Measurements from ENCODE around the gene CPED1. TPM values are rescaled to one million over a fixed set of nuclear protein-coding genes. Genes with fewer than 3 reads are reported as not detected.

Gene CPED1
- total and polyA plus RNA-seq, 10 of the 15 experiments (the other 5 are each of a cell fraction or from before 2014, with no cell fraction given) = 0.01 to 0.77 (median 0.10) TPM; not detected in 1

GRCh38 chr7:121126801-121127534 lies 138.5 kb downstream of the CPED1 start:
- Histone ChIP-seq H3K4me2 (ENCODE audit: control insufficient read depth, insufficient read depth) (no peak overlapping the region), H3K36me3 (ENCODE audit: control insufficient read depth in 2 of 2, insufficient read depth in 2 of 2, low read length in 1 of 2) (no peaks in the 10 kb centered on the region), H3K4me1 (ENCODE audit: control insufficient read depth, insufficient read depth, low read length) (no peaks in the 10 kb centered on the region), H3K4me3 (no peak overlapping the region), H3K27ac (ENCODE audit: control insufficient read depth, insufficient read depth) (no peak overlapping the region), H3K79me2 (ENCODE audit: control insufficient read depth, insufficient read depth, low read length) (no peaks in the 10 kb centered on the region), H3K27me3 (replicated peaks in 1 of 2; ENCODE audit: control insufficient read depth in 2 of 2, insufficient read depth in 2 of 2, low read length in 1 of 2) (no peaks in the 10 kb centered on the region), H4K20me1 (ENCODE audit: control insufficient read depth, insufficient read depth) (no peaks in the 10 kb centered on the region), H3K9ac (ENCODE audit: control insufficient read depth, insufficient read depth, low read length) (no peak overlapping the region), H2AFZ (ENCODE audit: control insufficient read depth, low read depth, low read length) (no peak overlapping the region), H3K9me3 (replicated peaks; ENCODE audit: control insufficient read depth, insufficient read depth, low read length) (no peaks in the 10 kb centered on the region)
- DNase-seq (ENCODE audit: low read depth, low spot score) = no peak
- CTCF ChIA-PET = interaction anchor here (0.9 to 4.1 kb wide), 3 partner anchors 27 to 867 kb away, joined by 3 to 27 read pairs (median 4); no protein-coding TSS in a partner anchor
- no peak for ATAC-seq
- peak; percentile 54 for FAIRE-seq
- RAD21 ChIA-PET (ENCODE audit: unreplicated experiment) = interaction anchor here (1.5 to 1.6 kb wide), 2 partner anchors 10 to 868 kb away, joined by 4 to 8 read pairs; no protein-coding TSS in a partner anchor
- BruUV-seq (replicated peaks) = no TSS peak
- TF ChIP-seq USF2 (IDR thresholded peaks at IDR 0.05; ENCODE audit: borderline replicate concordance, low read depth, low read length) = no peak
- TF ChIP-seq ZNF384 (IDR thresholded peaks at IDR 0.05; ENCODE audit: borderline replicate concordance, low read depth, low read length) = peak; percentile 29; the same call in 1 of the 2 replicates
- no peak for TF ChIP-seq HDAC6 (IDR thresholded peaks at IDR 0.05; ENCODE audit: unreplicated experiment)
- peak in 2 of 3 experiments; percentile 5 to 24; a peak in 1 of 6 replicates for TF ChIP-seq CTCF (IDR thresholded peaks at IDR 0.05 in 2 of 3, conservative IDR thresholded peaks at IDR 0.05 in 1 of 3; ENCODE audit: control insufficient read depth in 2 of 3, extremely low read depth in 1 of 3, insufficient read depth in 1 of 3, low read depth in 3 of 3, low read length in 3 of 3)
- no peak for TF ChIP-seq HDGF (IDR thresholded peaks at IDR 0.05)
- peak; percentile 61; the same call in 1 of the 2 replicates for TF ChIP-seq SMC3 (IDR thresholded peaks at IDR 0.05; ENCODE audit: borderline replicate concordance, low read length)
- no peak for TF ChIP-seq PRDM15 (CRISPR knock-in tag; IDR thresholded peaks at IDR 0.05)
- no peak for TF ChIP-seq CHD2 (IDR thresholded peaks at IDR 0.05; ENCODE audit: borderline replicate concordance, low read depth, low read length)
- TF ChIP-seq SMAD1 (IDR thresholded peaks at IDR 0.05; ENCODE audit: low read depth, partially characterized antibody) = no peak
- peak; percentile 54 for TF ChIP-seq RAD21 (IDR thresholded peaks at IDR 0.05; ENCODE audit: insufficient read depth, low read depth, low read length)
- TF ChIP-seq ZBTB4 (CRISPR knock-in tag; IDR thresholded peaks at IDR 0.05) = no peak
- TF ChIP-seq NBN (IDR thresholded peaks at IDR 0.05) = no peak
- SMC1A ChIA-PET (ENCODE audit: uncharacterized antibody, unreplicated experiment) = interaction anchor here (1.1 to 1.6 kb wide), 3 partner anchors 211 to 868 kb away, joined by 3 to 5 read pairs (median 5); partner anchors contain the start of gene FAM3C
- POLR2A ChIA-PET = no interaction called here
- WGBS (ENCODE audit: insufficient coverage, insufficient replicate concordance, low lambda C conversion rate, missing lambda C conversion rate) = 17% methylated on average over 3 of the region's 3 CpGs
- intact Hi-C loops (cut with micrococcal nuclease; ENCODE audit: unreplicated experiment) = loop anchor here (2.0 to 5.0 kb wide), 4 partner anchors 210 to 865 kb away; no protein-coding TSS in a partner anchor
- in situ Hi-C loops (cut with MboI) = loop anchor here (25.0 kb wide), 1 partner anchor 860 kb away; no protein-coding TSS in a partner anchor
